K562 (cell line): Measurements from ENCODE around the gene NUP50. TPM values are rescaled to one million over a fixed set of nuclear protein-coding genes. Genes with fewer than 3 reads are reported as not detected.

Source experiments
- ARID3A ChIP-seq: IDR thresholded peaks from 2 replicates; pipeline ENCODE4 v1.6.1; 2012; ENCODE audit warnings: low read depth, low read length, improper control_type of control experiment, borderline replicate concordance
- ASH1L ChIP-seq: fragments of 450-650 bp; IDR thresholded peaks from 2 replicates; pipeline ENCODE4 v1.6.1; 2018; ENCODE audit warnings: borderline replicate concordance, mild to moderate bottlenecking, low read depth; ENCODE audit not compliant: partially characterized antibody
- BDP1 ChIP-seq: IDR thresholded peaks from 3 replicates; pipeline ENCODE4 v1.6.1; 2011; ENCODE audit not compliant: insufficient read length, insufficient read depth
- CGGBP1 ChIP-seq: fragments of 250-450 bp; sonication (Bioruptor Pico); IDR thresholded peaks from 2 replicates; pipeline ENCODE4 v1.9.0; 2021; ENCODE audit warnings: mild to moderate bottlenecking
- DACH1 ChIP-seq: fragments of 450-650 bp; IDR thresholded peaks from 2 replicates; pipeline ENCODE4 v1.6.1; 2018; ENCODE audit not compliant: partially characterized antibody
- FIP1L1 ChIP-seq: fragments of 200-400 bp; formaldehyde crosslinking; IDR thresholded peaks from 2 replicates; pipeline ENCODE4 v1.6.1; 2018; ENCODE audit warnings: mild to moderate bottlenecking, low read depth, low read length; ENCODE audit not compliant: poor library complexity, severe bottlenecking
- FOXO4 ChIP-seq: fragments of 450-650 bp; formaldehyde crosslinking; IDR thresholded peaks from 2 replicates; pipeline ENCODE4 v1.4.0; 2020; ENCODE audit warnings: mild to moderate bottlenecking, moderate library complexity
- GATA2 ChIP-seq: sonication (generic); formaldehyde crosslinking; IDR thresholded peaks from 2 replicates; pipeline ENCODE4 v1.4.0; 2020; ENCODE audit warnings: mild to moderate bottlenecking, missing genetic modification reagents
- PATZ1 ChIP-seq: fragments of 250-450 bp; sonication (Bioruptor Pico); IDR thresholded peaks from 2 replicates; pipeline ENCODE4 v1.5.0; 2020; ENCODE audit warnings: mild to moderate bottlenecking, borderline replicate concordance
- RB1 ChIP-seq: fragments of 450-650 bp; IDR thresholded peaks from 2 replicates; pipeline ENCODE4 v1.6.1; 2017; ENCODE audit warnings: low read depth, mild to moderate bottlenecking
- STAT6 ChIP-seq: sonication (generic); formaldehyde crosslinking; IDR thresholded peaks from 2 replicates; pipeline ENCODE4 v1.8.1; 2023; ENCODE audit warnings: mild to moderate bottlenecking, missing genetic modification reagents
- TFAP4 ChIP-seq: sonication (generic); formaldehyde crosslinking; IDR thresholded peaks from 2 replicates; pipeline ENCODE4 v1.8.0; 2022; ENCODE audit warnings: missing genetic modification reagents, mild to moderate bottlenecking, moderate library complexity, borderline replicate concordance
- U2AF2 ChIP-seq: fragments of 200-400 bp; formaldehyde crosslinking; optimal IDR thresholded peaks from 2 replicates; pipeline ENCODE3; 2017; ENCODE audit warnings: low read depth, mild to moderate bottlenecking, low read length
- ZFP1 ChIP-seq: fragments of 450-650 bp; formaldehyde crosslinking; IDR thresholded peaks from 2 replicates; pipeline ENCODE4 v1.4.0; 2020; ENCODE audit warnings: mild to moderate bottlenecking, mixed read lengths
- ZNF124 ChIP-seq: sonication (generic); formaldehyde crosslinking; IDR thresholded peaks from 2 replicates; pipeline ENCODE4 v1.8.1; 2022; ENCODE audit warnings: missing genetic modification reagents
- ZNF232 ChIP-seq: sonication (generic); formaldehyde crosslinking; IDR thresholded peaks from 2 replicates; pipeline ENCODE4 v1.8.0; 2022; ENCODE audit warnings: mild to moderate bottlenecking, missing genetic modification reagents
- ZNF75A ChIP-seq: fragments of 450-650 bp; formaldehyde crosslinking; IDR thresholded peaks from 2 replicates; pipeline ENCODE4 v1.4.0; 2020; ENCODE audit warnings: mild to moderate bottlenecking
- polyA plus RNA-seq, 8 experiments: library from polyadenylated mRNA; depleted of rRNA in 4 of 8; stranded (reverse) in 5 of 8; unstranded in 3 of 8; fragments of >200 nt; fragmentation: Nextera tagmentation in 2 of 8; fragmentation: Illumina TruSeq in 1 of 8; extraction: Ambion mirVana in 2 of 8; extraction: Trizol in 1 of 8; gene quantifications; 2 replicates each; pipeline versions ENCODE4 v1.2.1 to v1.2.3, GENCODE V29; 2011 to 2014; ENCODE audit warnings: inconsistent platforms in 1 of 8, missing spikeins in 1 of 8
- total RNA-seq, 7 experiments: library from RNA; depleted of rRNA in 6 of 7; stranded (reverse); fragments of >200 nt in 6 of 7; fragmentation: Illumina TruSeq in 2 of 7; extraction: Trizol in 2 of 7; gene quantifications; 2 replicates each; pipeline versions ENCODE4 v1.2.1 to v1.2.3, GENCODE V29; 2011 to 2021; ENCODE audit warnings: low replicate concordance in 1 of 7

Gene NUP50
- total and polyA plus RNA-seq, 9 of the 15 experiments (the other 6 are each of a cell fraction or from before 2014, with no cell fraction given), result 23.8 to 83.7 (median 55.3) TPM

GRCh38 chr22:45163451-45164269 lies at the start of gene NUP50 (continued):
- TF ChIP-seq CGGBP1 (CRISPR knock-in tag) (no peak), U2AF2 (no peak), TFAP4 (peak; percentile 76), DACH1 (no peak), ZFP1 (CRISPR knock-in tag) (no peak), PATZ1 (CRISPR knock-in tag) (no peak), ASH1L (no peak), ZNF75A (CRISPR knock-in tag) (no peak), FIP1L1 (no peak), STAT6 (no peak), ZNF124 (CRISPR knock-in tag) (no peak), GATA2 (CRISPR knock-in tag) (no peak), BDP1 (no peak), ARID3A (no peak), FOXO4 (no peak), RB1 (peak; percentile 81), ZNF232 (CRISPR knock-in tag) (no peak; the same call in 1 of the 2 replicates)
